Testis (tissue), 3 donors: Measurements from ENCODE around the gene ALS2CL. TPM values are rescaled to one million over a fixed set of nuclear protein-coding genes. Genes with fewer than 3 reads are reported as not detected.

Experiments used
- DNase-seq: peaks from one replicate; pipeline ENCODE4 v3.0.0-alpha.2; 2019
- H3K27ac ChIP-seq, 2 donors: fragments of 200-600 bp; sonication (generic); one replicate each; pipeline ENCODE4 v1.5.1; 2019
- H3K27me3 ChIP-seq: fragments of 200-600 bp; sonication (generic); one replicate; pipeline ENCODE4 v1.5.1; 2019
- H3K36me3 ChIP-seq: fragments of 200-600 bp; sonication (generic); one replicate; pipeline ENCODE4 v1.5.1; 2017; ENCODE audit warnings: low read depth; ENCODE audit errors: missing control alignments
- H3K4me1 ChIP-seq: fragments of 200-600 bp; sonication (generic); one replicate; pipeline ENCODE4 v1.5.1; 2019
- H3K4me3 ChIP-seq, 2 donors: fragments of 200-600 bp; sonication (generic); one replicate each; pipeline ENCODE4 v1.5.1; 2017 to 2019
- H3K9me3 ChIP-seq: fragments of 200-600 bp; sonication (generic); one replicate; pipeline ENCODE4 v1.5.1; 2017
- CTCF ChIP-seq, 3 experiments: fragments of 450-650 bp in 2 of 3; fragments of 200-600 bp in 1 of 3; sonication (generic) in 1 of 3; IDR thresholded peaks; one replicate each; pipeline ENCODE4 v1.5.1; 2016 to 2019; ENCODE audit warnings: antibody characterized with exemption in 3 of 3, mild to moderate bottlenecking in 2 of 3, moderate library complexity in 1 of 3
- POLR2A ChIP-seq: fragments of 450-650 bp; IDR thresholded peaks from one replicate; pipeline ENCODE4 v1.6.1; 2017; ENCODE audit warnings: antibody characterized with exemption, mild to moderate bottlenecking, moderate library complexity
- WGBS, 2 donors: methylation state at CpG; one replicate each; pipeline ENCODE4 v1.1.5; 2018; 5-methylcytosine and 5-hydroxymethylcytosine counted together
- intact Hi-C: fragments of 100-400 bp; cut with DNase I; formaldehyde crosslinking; loops from one replicate; pipeline ENCODE4 v1.15.1; 2023; ENCODE audit warnings: low total_unique reads
- polyA plus RNA-seq: library from polyadenylated mRNA; stranded (reverse); fragments of 350-450 nt; fragmentation: Illumina TruSeq; extraction: RNeasy Lipid Tissue Mini Kit (QIAGEN cat#74804); gene quantifications from one replicate; pipeline ENCODE4 v1.2.3, GENCODE V29; 2014; ENCODE audit warnings: low read depth, low replicate concordance; ENCODE audit not compliant: insufficient read depth
- total RNA-seq, 2 donors: library from RNA; depleted of rRNA; stranded (reverse); fragments of >200 nt; gene quantifications; one replicate each; pipeline ENCODE4 v1.2.3, GENCODE V29; 2016

ALS2CL gene
- total and polyA plus RNA-seq, 3 donors from 2014 or later, result 4.4 to 11.2 (median 5.4) TPM

GRCh38 chr3:46730819-46731218 lies 37.3 kb upstream of the ALS2CL start:
- intact Hi-C loops, result no loop called here
- H3K4me1 ChIP-seq, result no peaks in the 10 kb centered on the region
- H3K27ac ChIP-seq, result no peak overlapping the region
- no peaks in the 10 kb centered on the region for H3K9me3 ChIP-seq
- WGBS, 2 donors, result 74 to 77% methylated on average over 2 of the region's 2 CpGs
- no peak for DNase-seq
- no peaks in the 10 kb centered on the region for H3K36me3 ChIP-seq
- no peak for TF ChIP-seq POLR2A
- TF ChIP-seq CTCF (IDR thresholded peaks at IDR 0.05), result no peak
- H3K4me3 ChIP-seq, result no peak overlapping the region
- H3K27me3 ChIP-seq, result no peaks in the 10 kb centered on the region

GRCh38 chr3:46729038-46729437 lies 35.6 kb upstream of the ALS2CL start:
- DNase-seq, result no peak
- TF ChIP-seq CTCF (IDR thresholded peaks at IDR 0.05), result no peak
- TF ChIP-seq POLR2A, result no peak
- no peaks in the 10 kb centered on the region for H3K27me3 ChIP-seq

GRCh38 chr3:46725621-46726314 lies 32.3 kb upstream of the ALS2CL start:
- Histone ChIP-seq H3K36me3 (no peaks in the 10 kb centered on the region), H3K9me3 (no peaks in the 10 kb centered on the region), H3K27me3 (no peaks in the 10 kb centered on the region), H3K4me3 (no peak overlapping the region), H3K27ac (no peak overlapping the region), H3K4me1 (no peaks in the 10 kb centered on the region)
- TF ChIP-seq CTCF (IDR thresholded peaks at IDR 0.05) (no peak), POLR2A (no peak)
- DNase-seq, result no peak
- intact Hi-C loops, result no loop called here
- WGBS, 2 donors, result 48 to 56% methylated on average over 6 of the region's 6 CpGs

More at GRCh38 chr3:46729038-46729437, 35.6 kb upstream of the ALS2CL start:
- intact Hi-C loops, result no loop called here
- no peaks in the 10 kb centered on the region for H3K36me3 ChIP-seq
- no peaks in the 10 kb centered on the region for H3K4me1 ChIP-seq
- no peak overlapping the region for H3K27ac ChIP-seq
- no peak overlapping the region for H3K4me3 ChIP-seq
- H3K9me3 ChIP-seq, result no peaks in the 10 kb centered on the region
- WGBS, 2 donors, result 86 to 88% methylated on average over 4 of the region's 4 CpGs

- intact Hi-C loops, result no loop called here
Measured at GRCh38 chr3:46724424-46724823, 30.9 kb upstream of the ALS2CL start.

More at GRCh38 chr3:46724424-46724823, 30.9 kb upstream of the ALS2CL start:
- DNase-seq, result no peak
- Histone ChIP-seq H3K9me3 (no peaks in the 10 kb centered on the region), H3K27ac (no peak overlapping the region), H3K36me3 (no peaks in the 10 kb centered on the region), H3K4me1 (no peaks in the 10 kb centered on the region), H3K4me3 (no peak overlapping the region), H3K27me3 (no peaks in the 10 kb centered on the region)
- WGBS, 2 donors, result 76 to 80% methylated on average over 4 of the region's 4 CpGs
- TF ChIP-seq CTCF (IDR thresholded peaks at IDR 0.05) (no peak), POLR2A (no peak)
